SK-N-SH (cell line): ENCODE results near the gene AP3S2. TPM values are rescaled to one million over a fixed set of nuclear protein-coding genes. Genes with fewer than 3 reads are reported as not detected.

Experiments used
- CTCF ChIA-PET: fragments of 300-600, 350-600 bp; formaldehyde crosslinking; extraction: SDS; loops from one replicate; lab custom pipeline; 2021; lab: Yijun Ruan, JAX
- POLR2A ChIA-PET: fragments of 350-600 bp; sonication (Branson Sonifier 250); formaldehyde crosslinking; extraction: SDS; loops from one replicate; lab custom pipeline; 2020; ENCODE audit warnings: antibody characterized with exemption, inconsistent platforms; lab: Yijun Ruan, JAX
- DNase-seq: peaks from one replicate; pipeline ENCODE4 v3.0.0; 2012
- H2AFZ ChIP-seq: fragments of 200-600 bp; sonication (generic); 2 replicates; pipeline ENCODE4 v1.8.1; 2016; ENCODE audit warnings: antibody characterized with exemption, mild to moderate bottlenecking, low read depth
- H3F3A ChIP-seq: fragments of 200-600 bp; sonication (generic); replicated peaks from 2 replicates; pipeline ENCODE3; 2016; ENCODE audit warnings: antibody characterized with exemption, mild to moderate bottlenecking; ENCODE audit not compliant: insufficient read depth
- H3K27ac ChIP-seq, 2 experiments: fragments of 200-500 bp in 1 of 2; fragments of 200-600 bp in 1 of 2; sonication (Bioruptor generic) in 1 of 2; sonication (generic), shearing (Covaris generic) in 1 of 2; 2 replicates each; pipeline versions ENCODE4 v1.5.1 to v1.6.1; 2014 to 2016; ENCODE audit warnings: low read depth in 2 of 2, inconsistent platforms in 1 of 2, low read length in 1 of 2, mild to moderate bottlenecking in 1 of 2, mixed read lengths in 1 of 2
- H3K27me3 ChIP-seq: fragments of 200-600 bp; sonication (generic), shearing (Covaris generic); 2 replicates; pipeline ENCODE4 v1.6.1; 2016; ENCODE audit warnings: mixed run types; ENCODE audit not compliant: insufficient read depth
- H3K36me3 ChIP-seq, 2 experiments: fragments of 200-500 bp in 1 of 2; fragments of 200-600 bp in 1 of 2; sonication (Bioruptor generic) in 1 of 2; sonication (generic) in 1 of 2; replicated peaks in 1 of 2; 2 replicates each; pipeline versions ENCODE3 to v1.5.1; 2014 to 2016; ENCODE audit warnings: low read length in 1 of 2, mild to moderate bottlenecking in 1 of 2; ENCODE audit not compliant: insufficient read depth in 2 of 2, control insufficient read depth in 1 of 2
- H3K4me1 ChIP-seq, 2 experiments: fragments of 200-500 bp in 1 of 2; fragments of 200-600 bp in 1 of 2; sonication (Bioruptor generic) in 1 of 2; sonication (generic), shearing (Covaris generic) in 1 of 2; 2 replicates each; pipeline versions ENCODE4 v1.5.1 to v1.6.1; 2014 to 2016; ENCODE audit warnings: low read depth in 1 of 2, low read length in 1 of 2, mixed run types in 1 of 2; ENCODE audit not compliant: insufficient read depth in 2 of 2, control insufficient read depth in 1 of 2
- H3K4me2 ChIP-seq: fragments of 200-600 bp; sonication (generic), shearing (Covaris generic); 2 replicates; pipeline ENCODE4 v1.6.1; 2017; ENCODE audit warnings: mixed run types
- H3K4me3 ChIP-seq, 2 experiments: fragments of 200-500 bp in 1 of 2; fragments of 200-600 bp in 1 of 2; sonication (Bioruptor generic) in 1 of 2; sonication (generic), shearing (Covaris generic) in 1 of 2; 2 replicates each; pipeline versions ENCODE4 v1.5.1 to v1.8.1; 2014 to 2016; ENCODE audit warnings: low read depth in 2 of 2, inconsistent platforms in 1 of 2, low read length in 1 of 2, mild to moderate bottlenecking in 1 of 2, mixed read lengths in 1 of 2, moderate library complexity in 1 of 2
- H3K79me2 ChIP-seq: fragments of 200-600 bp; sonication (generic); 2 replicates; pipeline ENCODE4 v1.8.1; 2017; ENCODE audit warnings: mild to moderate bottlenecking; ENCODE audit not compliant: insufficient read depth
- H3K9ac ChIP-seq: fragments of 200-600 bp; sonication (generic); 2 replicates; pipeline ENCODE4 v1.6.1; 2017; ENCODE audit warnings: mixed run types
- H3K9me2 ChIP-seq: fragments of 200-600 bp; sonication (generic); 2 replicates; pipeline ENCODE4 v1.6.1; 2017; ENCODE audit warnings: mixed run types
- H3K9me3 ChIP-seq: fragments of 200-600 bp; sonication (generic); 2 replicates; pipeline ENCODE4 v1.6.1; 2017; ENCODE audit warnings: mixed run types, mild to moderate bottlenecking, moderate library complexity
- H4K20me1 ChIP-seq: fragments of 200-600 bp; sonication (generic); 2 replicates; pipeline ENCODE4 v1.6.1; 2017; ENCODE audit warnings: mild to moderate bottlenecking, mixed run types; ENCODE audit not compliant: insufficient read depth
- CHD2 ChIP-seq: fragments of 150-350 bp; IDR thresholded peaks from 2 replicates; pipeline ENCODE4 v1.6.1; 2018; ENCODE audit warnings: low read length; ENCODE audit not compliant: partially characterized antibody
- GABPA ChIP-seq: IDR thresholded peaks from 2 replicates; pipeline ENCODE4 v1.4.0; 2012; ENCODE audit warnings: low read depth, mild to moderate bottlenecking
- GATA2 ChIP-seq: sonication (generic); formaldehyde crosslinking; IDR thresholded peaks from 2 replicates; pipeline ENCODE4 v1.5.0; 2020; ENCODE audit warnings: mild to moderate bottlenecking, missing genetic modification reagents
- MXI1 ChIP-seq: IDR thresholded peaks from 2 replicates; pipeline ENCODE4 v1.6.1; 2012; ENCODE audit warnings: mild to moderate bottlenecking, low read depth, low read length, improper control_type of control experiment
- RAD21 ChIP-seq: IDR thresholded peaks from 2 replicates; pipeline ENCODE4 v1.6.1; 2012; ENCODE audit warnings: mild to moderate bottlenecking, low read length
- RCOR1 ChIP-seq: fragments of 150-350 bp; IDR thresholded peaks from 2 replicates; pipeline ENCODE4 v1.6.1; 2017; ENCODE audit warnings: antibody characterized with exemption, low read length
- RXRA ChIP-seq: IDR thresholded peaks from 2 replicates; pipeline ENCODE4 v1.4.0; 2012; ENCODE audit warnings: low read depth, mild to moderate bottlenecking, borderline replicate concordance
- SMC3 ChIP-seq: IDR thresholded peaks from 2 replicates; pipeline ENCODE4 v1.6.1; 2012; ENCODE audit warnings: low read depth, low read length, improper control_type of control experiment
- WGBS: methylation state at CpG from one replicate; pipeline ENCODE4 v1.1.6; 2017; ENCODE audit warnings: low lambda C conversion rate; 5-methylcytosine and 5-hydroxymethylcytosine counted together
- polyA plus RNA-seq, 3 experiments: library from polyadenylated mRNA; depleted of rRNA; stranded (reverse); fragments of >200 nt; gene quantifications; 2 replicates each; pipeline ENCODE4 v1.2.3, GENCODE V29; 2012
- TF ChIP-seq, protein P1 (sequence below): fragments of 150-350 bp; IDR thresholded peaks from 2 replicates; pipeline ENCODE4 v1.6.1; 2017; ENCODE audit warnings: antibody characterized with exemption, low read length, low read depth, borderline replicate concordance
- TF ChIP-seq, protein P2 (sequence below): fragments of 200-600 bp; sonication (generic); IDR thresholded peaks from 2 replicates; pipeline ENCODE4 v1.6.1; 2017; ENCODE audit warnings: antibody characterized with exemption, mild to moderate bottlenecking, moderate library complexity
- TF ChIP-seq, protein P3 (sequence below): IDR thresholded peaks from 2 replicates; pipeline ENCODE4 v1.4.0; 2012; ENCODE audit warnings: low read depth

The AP3S2 gene
- polyA plus RNA-seq, 1 of the 3 experiments (the other 2 are of a cell fraction) = 11.9 TPM

DNA sequence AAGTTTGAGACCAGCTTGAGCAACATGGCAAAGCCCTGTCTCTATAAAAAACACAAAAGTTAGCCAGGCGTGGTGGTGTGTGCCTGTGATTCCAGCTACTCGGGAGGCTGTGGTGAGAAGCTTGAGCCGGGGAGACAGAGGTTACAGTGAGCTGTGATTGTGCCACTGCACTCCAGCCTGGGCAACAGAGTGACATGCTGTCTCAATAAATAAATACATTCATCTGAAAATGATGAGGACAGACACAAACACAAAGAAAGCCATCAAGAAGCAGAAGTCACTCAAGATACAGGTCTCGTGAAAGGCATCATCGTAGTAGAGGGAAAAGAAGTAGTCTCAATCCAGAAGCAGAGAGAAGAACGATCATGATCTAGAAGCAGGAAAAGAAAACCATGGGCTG lies 18.1 kb downstream of the AP3S2 start:
- ChIA-PET POLR2A (interaction anchor here (1.5 kb wide), 1 partner anchor 115 kb away, joined by 6 read pairs; no protein-coding TSS in a partner anchor), CTCF (interaction anchor here (0.6 to 8.2 kb wide), 15 partner anchors 12 to 148 kb away, joined by 3 to 153 read pairs (median 7); partner anchors contain the start of genes AP3S2 and MESP1)

DNA sequence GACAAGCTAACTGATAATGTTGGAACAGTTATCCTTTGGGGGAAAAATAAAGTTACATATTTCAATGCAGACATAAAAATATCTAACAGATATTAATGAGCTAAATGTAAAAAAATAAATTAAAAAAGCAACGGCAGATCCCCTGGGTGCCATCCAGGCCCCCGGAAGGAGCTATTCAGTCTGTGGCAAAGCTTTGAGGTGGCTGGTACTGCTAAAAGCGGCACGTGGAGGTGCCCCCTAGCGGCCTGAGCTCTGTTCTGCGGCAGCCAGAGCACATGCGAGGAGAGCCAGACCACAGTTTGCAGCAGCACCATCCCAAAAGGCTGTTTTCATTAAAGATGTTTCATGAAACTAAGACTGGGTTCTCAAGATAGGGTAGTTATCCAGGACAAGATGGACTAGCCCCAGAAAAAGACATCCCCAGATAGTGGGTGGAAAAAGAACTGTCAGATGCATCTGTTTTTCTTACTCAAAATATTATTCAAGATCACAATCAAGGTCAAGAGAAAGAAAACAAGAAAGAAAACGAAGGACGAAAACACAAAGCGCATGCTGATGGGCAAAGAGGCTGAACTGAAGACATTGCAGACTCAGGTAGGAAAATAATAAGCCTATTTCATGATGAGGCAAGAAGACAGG lies 18.7 kb downstream of the AP3S2 start:
- Histone ChIP-seq H4K20me1 (no peaks in the 10 kb centered on the region), H3K4me2 (no peak overlapping the region), H3K9ac (no peak overlapping the region), H2AFZ (no peak overlapping the region), H3K27ac (no peak overlapping the region; a peak in 1 of 4 replicates), H3K36me3 (peaks cover 38 to 54% of the 10 kb centered on the region in 2 experiments), H3K4me1 (no peaks in the 10 kb centered on the region), H3K4me3 (no peak overlapping the region), H3K79me2 (no peaks in the 10 kb centered on the region), H3K9me2 (no peaks in the 10 kb centered on the region), H3K9me3 (no peaks in the 10 kb centered on the region), H3K27me3 (no peaks in the 10 kb centered on the region), H3F3A (peaks cover 6% of the 10 kb centered on the region)
- DNase-seq = peak; percentile 86
- 27% methylated on average over 10 of the region's 10 CpGs for WGBS
- POLR2A ChIA-PET = interaction anchor here (0.8 to 1.5 kb wide), 4 partner anchors 19 to 135 kb away, joined by 3 to 7 read pairs (median 6); partner anchors contain the start of gene AP3S2
- TF ChIP-seq GATA2 (CRISPR knock-in tag) (no peak), RAD21 (peak; percentile 85), CHD2 (peak; percentile 28), GABPA (no peak), SMC3 (peak; percentile 95), RXRA (0 out of 2 replicates have a peak, but pooled peaks have one; percentile 17), MXI1 (peak; percentile 61)
- TF ChIP-seq, protein P1, sequence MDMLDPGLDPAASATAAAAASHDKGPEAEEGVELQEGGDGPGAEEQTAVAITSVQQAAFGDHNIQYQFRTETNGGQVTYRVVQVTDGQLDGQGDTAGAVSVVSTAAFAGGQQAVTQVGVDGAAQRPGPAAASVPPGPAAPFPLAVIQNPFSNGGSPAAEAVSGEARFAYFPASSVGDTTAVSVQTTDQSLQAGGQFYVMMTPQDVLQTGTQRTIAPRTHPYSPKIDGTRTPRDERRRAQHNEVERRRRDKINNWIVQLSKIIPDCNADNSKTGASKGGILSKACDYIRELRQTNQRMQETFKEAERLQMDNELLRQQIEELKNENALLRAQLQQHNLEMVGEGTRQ = no peak
- TF ChIP-seq, protein P2, sequence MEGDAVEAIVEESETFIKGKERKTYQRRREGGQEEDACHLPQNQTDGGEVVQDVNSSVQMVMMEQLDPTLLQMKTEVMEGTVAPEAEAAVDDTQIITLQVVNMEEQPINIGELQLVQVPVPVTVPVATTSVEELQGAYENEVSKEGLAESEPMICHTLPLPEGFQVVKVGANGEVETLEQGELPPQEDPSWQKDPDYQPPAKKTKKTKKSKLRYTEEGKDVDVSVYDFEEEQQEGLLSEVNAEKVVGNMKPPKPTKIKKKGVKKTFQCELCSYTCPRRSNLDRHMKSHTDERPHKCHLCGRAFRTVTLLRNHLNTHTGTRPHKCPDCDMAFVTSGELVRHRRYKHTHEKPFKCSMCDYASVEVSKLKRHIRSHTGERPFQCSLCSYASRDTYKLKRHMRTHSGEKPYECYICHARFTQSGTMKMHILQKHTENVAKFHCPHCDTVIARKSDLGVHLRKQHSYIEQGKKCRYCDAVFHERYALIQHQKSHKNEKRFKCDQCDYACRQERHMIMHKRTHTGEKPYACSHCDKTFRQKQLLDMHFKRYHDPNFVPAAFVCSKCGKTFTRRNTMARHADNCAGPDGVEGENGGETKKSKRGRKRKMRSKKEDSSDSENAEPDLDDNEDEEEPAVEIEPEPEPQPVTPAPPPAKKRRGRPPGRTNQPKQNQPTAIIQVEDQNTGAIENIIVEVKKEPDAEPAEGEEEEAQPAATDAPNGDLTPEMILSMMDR = peak; percentile 98
- TF ChIP-seq, protein P3, sequence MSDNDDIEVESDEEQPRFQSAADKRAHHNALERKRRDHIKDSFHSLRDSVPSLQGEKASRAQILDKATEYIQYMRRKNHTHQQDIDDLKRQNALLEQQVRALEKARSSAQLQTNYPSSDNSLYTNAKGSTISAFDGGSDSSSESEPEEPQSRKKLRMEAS = peak; percentile 65
- CTCF ChIA-PET = interaction anchor here (0.6 to 8.2 kb wide), 52 partner anchors 8 to 325 kb away, joined by 3 to 153 read pairs (median 5); partner anchors contain the start of genes ANPEP, AP3S2, ARPIN and MESP1

More for the DNA sequence above, 18.1 kb downstream of the AP3S2 start:
- H3K79me2 ChIP-seq = no peaks in the 10 kb centered on the region
- no peaks in the 10 kb centered on the region for H3K4me1 ChIP-seq
- H3K36me3 ChIP-seq = peaks cover 31 to 53% of the 10 kb centered on the region in 2 experiments
- H4K20me1 ChIP-seq = no peaks in the 10 kb centered on the region
- no peak for TF ChIP-seq RCOR1
- H3K9ac ChIP-seq = no peak overlapping the region
- H3K9me2 ChIP-seq = no peaks in the 10 kb centered on the region
- H3K4me3 ChIP-seq = no peak overlapping the region
- no peaks in the 10 kb centered on the region for H3K27me3 ChIP-seq
- H3F3A ChIP-seq = peaks cover 6% of the 10 kb centered on the region
- no peak overlapping the region; a peak in 1 of 4 replicates for H3K27ac ChIP-seq
- H2AFZ ChIP-seq = no peak overlapping the region
- DNase-seq = no peak
- 92% methylated on average over 6 of the region's 6 CpGs for WGBS
- H3K9me3 ChIP-seq = no peaks in the 10 kb centered on the region
- no peak overlapping the region for H3K4me2 ChIP-seq
